ENCODE results near the gene C4orf17. TPM values are rescaled to one million over a fixed set of nuclear protein-coding genes. Genes with fewer than 3 reads are reported as not detected.

Gene C4orf17
- total RNA-seq, 1 donor = not detected

DNA sequence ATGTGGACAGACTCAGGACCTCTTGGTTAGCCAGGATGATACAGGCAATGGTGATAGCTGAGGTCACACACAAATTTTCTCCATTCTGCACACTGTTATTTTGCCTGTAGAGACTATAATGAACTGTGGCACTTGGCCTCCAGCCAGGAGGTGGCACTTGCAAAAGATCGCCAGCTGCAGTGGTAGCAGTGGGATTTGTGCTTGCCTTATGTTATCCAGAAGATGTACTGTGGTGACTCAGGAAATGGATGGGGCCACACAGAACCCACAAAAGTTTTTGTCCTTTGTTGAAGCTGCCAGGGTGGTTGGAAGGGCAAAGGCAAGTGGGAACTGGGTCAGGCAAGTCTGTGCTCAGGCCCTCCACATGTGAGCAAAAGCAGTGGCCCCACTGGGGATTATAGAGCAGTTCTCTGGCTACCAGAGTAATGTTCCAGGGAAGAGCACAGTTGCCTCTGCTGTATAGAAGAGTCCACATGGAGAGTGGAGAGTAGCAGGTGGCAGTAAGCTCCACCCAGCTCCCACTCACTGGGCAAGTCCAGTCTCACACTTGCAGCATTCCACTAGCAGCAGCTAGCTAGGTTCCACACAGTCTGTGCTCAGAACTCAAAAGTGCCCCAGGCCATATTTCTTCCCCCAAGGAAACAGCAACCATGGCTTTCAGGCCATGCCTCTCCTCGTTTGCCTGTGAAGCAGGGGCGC lies 5.9 kb upstream of the C4orf17 start:
- no peak overlapping the region for H3K4me3 ChIP-seq (ENCODE audit: low read depth, low read length)
- DNase-seq (ENCODE audit: low read depth) = no peak
- TF ChIP-seq, protein P1, sequence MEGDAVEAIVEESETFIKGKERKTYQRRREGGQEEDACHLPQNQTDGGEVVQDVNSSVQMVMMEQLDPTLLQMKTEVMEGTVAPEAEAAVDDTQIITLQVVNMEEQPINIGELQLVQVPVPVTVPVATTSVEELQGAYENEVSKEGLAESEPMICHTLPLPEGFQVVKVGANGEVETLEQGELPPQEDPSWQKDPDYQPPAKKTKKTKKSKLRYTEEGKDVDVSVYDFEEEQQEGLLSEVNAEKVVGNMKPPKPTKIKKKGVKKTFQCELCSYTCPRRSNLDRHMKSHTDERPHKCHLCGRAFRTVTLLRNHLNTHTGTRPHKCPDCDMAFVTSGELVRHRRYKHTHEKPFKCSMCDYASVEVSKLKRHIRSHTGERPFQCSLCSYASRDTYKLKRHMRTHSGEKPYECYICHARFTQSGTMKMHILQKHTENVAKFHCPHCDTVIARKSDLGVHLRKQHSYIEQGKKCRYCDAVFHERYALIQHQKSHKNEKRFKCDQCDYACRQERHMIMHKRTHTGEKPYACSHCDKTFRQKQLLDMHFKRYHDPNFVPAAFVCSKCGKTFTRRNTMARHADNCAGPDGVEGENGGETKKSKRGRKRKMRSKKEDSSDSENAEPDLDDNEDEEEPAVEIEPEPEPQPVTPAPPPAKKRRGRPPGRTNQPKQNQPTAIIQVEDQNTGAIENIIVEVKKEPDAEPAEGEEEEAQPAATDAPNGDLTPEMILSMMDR (IDR thresholded peaks at IDR 0.05; ENCODE audit: insufficient read depth, low read length) = no peak

DNA sequence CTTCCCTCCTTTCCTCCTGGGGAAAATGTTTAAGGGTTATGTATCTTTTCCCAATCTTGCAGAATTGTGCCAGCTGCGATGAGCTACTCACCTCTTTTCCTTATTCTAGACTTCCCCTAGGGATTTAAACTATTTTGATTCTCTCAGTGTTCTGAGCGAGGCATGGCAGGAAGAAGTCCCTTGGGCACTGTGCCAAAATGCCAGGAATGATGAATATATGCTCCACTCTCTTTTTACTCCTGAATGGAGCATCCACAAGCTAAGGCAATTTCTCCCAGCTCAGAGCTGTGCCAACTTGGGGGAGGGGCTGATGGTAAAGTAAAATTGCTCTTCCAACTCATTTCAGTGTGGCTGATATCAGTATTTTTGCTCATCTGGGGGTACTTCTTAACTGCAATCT lies 4.0 kb upstream of the C4orf17 start:
- no peak overlapping the region for H3K4me3 ChIP-seq (ENCODE audit: low read depth, low read length)
- DNase-seq (ENCODE audit: low read depth) = peak; percentile 12

DNA sequence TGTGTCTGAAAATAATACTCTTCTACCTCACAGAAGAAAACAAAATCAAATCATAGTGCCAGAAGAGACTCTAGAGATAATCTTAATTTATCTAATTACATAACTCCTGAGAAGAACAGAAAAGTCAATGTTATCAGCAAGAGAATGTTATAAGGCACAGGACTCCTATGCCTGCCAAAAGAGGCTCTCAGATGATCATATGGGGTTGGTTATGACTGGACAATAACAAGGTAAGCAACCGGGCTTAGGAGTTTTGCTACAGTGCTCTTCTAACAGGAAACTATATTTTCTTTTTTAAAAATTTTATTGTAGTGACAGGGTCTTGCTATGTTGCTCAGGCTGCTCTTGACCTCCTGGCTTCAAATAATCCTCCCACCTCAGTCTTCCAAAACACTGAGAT lies 3.5 kb upstream of the C4orf17 start:
- TF ChIP-seq, protein P1 (IDR thresholded peaks at IDR 0.05; ENCODE audit: insufficient read depth, low read length) = no peak
- no peak for DNase-seq (ENCODE audit: low read depth)
- H3K4me3 ChIP-seq (ENCODE audit: low read depth, low read length) = no peak overlapping the region

More for the DNA sequence above, 4.0 kb upstream of the C4orf17 start:
- TF ChIP-seq, protein P1 (IDR thresholded peaks at IDR 0.05; ENCODE audit: insufficient read depth, low read length) = no peak

DNA sequence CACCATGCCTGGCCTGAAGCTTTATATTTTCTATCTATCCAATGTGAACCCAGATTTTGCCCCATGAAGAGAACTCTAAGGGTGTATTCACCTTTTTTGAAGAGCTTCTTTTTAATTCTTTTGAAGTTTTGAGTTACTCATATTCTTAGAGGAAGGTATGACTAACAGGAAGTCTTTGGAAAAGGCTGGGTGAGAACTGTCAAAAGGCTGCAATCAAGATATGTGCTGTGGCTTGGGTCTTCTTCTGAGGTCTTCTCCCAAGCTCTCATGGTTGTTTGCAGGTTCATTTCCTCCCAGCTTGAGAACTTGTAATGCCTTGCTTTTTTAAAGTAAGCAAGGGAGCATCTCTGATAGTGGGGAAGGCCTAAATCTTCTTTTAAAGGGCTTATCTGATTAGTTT lies 3.1 kb upstream of the C4orf17 start:
- TF ChIP-seq, protein P1 (IDR thresholded peaks at IDR 0.05; ENCODE audit: insufficient read depth, low read length) = no peak
- H3K4me3 ChIP-seq (ENCODE audit: low read depth, low read length) = no peak overlapping the region
- no peak for DNase-seq (ENCODE audit: low read depth)

DNA sequence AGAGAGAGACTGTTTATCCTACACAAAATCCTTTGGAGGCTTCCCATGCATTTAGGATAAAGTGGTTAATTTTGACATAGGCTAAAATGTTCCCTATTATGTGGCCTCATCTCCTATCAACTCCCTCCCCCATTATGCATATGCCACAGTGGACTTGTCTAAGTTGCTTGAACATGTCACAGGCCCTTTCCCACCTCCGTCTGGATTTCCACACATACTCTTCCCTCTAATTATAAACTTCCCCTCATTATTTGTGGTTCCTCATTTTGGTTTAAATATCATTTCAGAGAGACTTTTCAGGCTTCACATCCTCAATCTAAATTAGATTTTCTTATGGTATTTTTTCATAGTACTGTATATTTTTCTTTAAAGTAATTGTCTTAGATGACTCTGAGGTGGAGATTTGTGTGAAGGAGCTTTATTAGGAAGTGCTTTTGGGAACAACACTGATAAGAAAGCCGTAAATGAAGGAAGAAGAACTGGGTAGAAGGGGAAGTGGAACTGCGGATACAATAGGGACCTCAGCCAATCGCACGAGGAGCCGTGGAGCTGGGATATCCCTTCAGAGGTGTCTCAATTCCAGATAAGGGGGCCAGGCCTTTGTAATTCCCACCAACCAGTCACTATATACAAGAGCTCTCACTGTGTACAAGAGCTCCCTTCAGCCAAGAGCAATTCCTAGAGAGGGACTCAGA lies 7.9 kb downstream of the C4orf17 start:
- TF ChIP-seq, protein P1 (IDR thresholded peaks at IDR 0.05; ENCODE audit: insufficient read depth, low read length) = no peak
- no peak for DNase-seq (ENCODE audit: low read depth)
- H3K4me3 ChIP-seq (ENCODE audit: low read depth, low read length) = no peak overlapping the region

DNA sequence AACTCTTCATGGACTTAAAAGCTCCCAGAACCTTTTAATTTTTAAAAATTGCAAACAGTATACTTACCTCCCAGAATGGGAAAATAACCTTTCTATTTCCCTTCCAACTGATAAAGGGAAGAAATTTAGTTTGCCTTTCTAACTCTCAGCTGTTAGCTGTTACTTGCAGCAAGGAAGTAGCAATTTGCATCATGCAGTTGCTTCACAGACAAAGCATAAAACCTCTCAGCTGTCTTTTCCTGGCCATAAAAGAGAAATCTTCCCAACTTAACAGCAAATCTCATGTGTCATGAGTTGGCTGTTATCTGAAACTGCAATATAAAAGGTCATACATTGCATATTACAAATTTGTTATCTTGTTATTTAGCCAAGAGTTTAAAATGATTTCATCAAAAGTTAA lies 18.4 kb downstream of the C4orf17 start:
- TF ChIP-seq, protein P1 (IDR thresholded peaks at IDR 0.05; ENCODE audit: insufficient read depth, low read length) = no peak
- DNase-seq (ENCODE audit: low read depth) = peak; percentile 66
- no peak overlapping the region for H3K4me3 ChIP-seq (ENCODE audit: low read depth, low read length)

Data from fibroblast of the aortic adventitia (primary cell).